GM23248 (cell line): Measurements from ENCODE around the gene RASAL2.

Source experiments
- EZH2 ChIP-seq: fragments of 200-600 bp; sonication (generic); IDR thresholded peaks from 2 replicates; pipeline ENCODE4 v1.6.1; 2018; ENCODE audit warnings: antibody characterized with exemption, mild to moderate bottlenecking; ENCODE audit not compliant: insufficient read depth, poor library complexity, severe bottlenecking
- EZH2phosphoT487 ChIP-seq: fragments of 200-600 bp; sonication (generic); IDR thresholded peaks from 2 replicates; pipeline ENCODE4 v1.6.1; 2018; ENCODE audit warnings: antibody characterized with exemption, moderate library complexity, mild to moderate bottlenecking, low read depth; ENCODE audit not compliant: insufficient read depth

DNA sequence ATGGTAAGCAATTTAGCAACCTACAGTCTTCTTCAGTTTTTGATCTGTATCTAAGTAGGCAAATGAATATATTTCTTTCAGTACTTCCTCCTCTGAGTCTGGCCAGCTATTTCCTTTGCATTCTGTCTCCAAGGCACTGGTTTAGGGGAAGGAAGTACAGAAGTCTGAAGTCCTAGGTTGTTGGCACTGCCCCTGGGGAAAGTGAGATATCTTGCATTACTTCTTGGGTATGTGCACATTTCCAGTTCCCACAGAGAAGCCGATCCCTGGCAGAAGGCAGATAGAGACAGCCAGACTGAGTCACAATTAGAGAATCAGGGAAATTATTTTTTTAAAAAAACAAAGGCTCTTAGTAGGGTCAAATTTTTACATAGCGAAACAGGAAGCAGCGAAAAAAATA, 98.8 kb downstream of the RASAL2 start:
- TF ChIP-seq EZH2 = no peak
- no peak for TF ChIP-seq EZH2phosphoT487
